Cortex of kidney (tissue), 1 donor: Measurements from ENCODE around the gene UBE2Q1.

ENCODE experiments used
- DNase-seq: peaks from one replicate; lab custom pipeline; 2025; lab: John Stamatoyannopoulos, UW

UBE2Q1 gene

DNA sequence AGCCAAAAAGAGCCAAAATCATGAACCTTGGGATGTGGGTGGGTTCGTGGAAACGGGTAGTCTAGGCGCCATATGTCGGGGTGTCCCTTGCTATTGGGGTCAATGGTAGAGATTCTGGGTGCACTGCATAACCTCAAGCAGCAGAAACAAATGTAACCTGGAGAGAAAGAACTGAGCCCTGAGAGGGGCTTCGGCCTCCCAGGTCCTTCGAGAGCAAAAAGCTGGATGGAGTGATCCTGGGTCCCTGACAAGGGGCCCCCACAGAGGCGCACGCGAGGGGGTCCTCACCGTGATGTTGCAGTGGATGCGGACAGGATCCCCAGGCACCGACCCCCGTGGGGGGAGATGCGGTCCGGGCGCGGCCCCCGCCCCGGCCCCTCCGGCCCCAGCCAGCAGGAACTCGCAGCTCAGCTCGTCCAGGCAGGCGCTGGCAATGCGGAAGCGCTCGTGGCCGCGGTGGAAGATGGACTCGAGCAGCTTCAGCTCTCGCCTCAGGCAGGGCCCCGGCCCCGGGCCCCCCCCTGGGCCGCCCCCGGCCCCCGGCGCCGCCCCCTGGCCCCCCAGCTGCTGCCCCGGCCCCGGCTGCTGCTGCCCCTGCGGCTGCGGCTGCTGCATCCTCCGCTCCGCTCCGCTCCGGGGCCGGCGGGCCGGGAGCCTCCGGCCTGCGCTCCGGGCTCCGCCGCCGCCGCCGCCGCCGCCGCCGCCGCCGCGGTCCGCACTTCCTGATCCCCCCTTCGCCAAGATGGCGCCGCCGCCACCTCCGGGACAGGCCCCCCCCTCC is at the start of gene UBE2Q1:
Gene UBE2Q1, minus strand, starts transcription at position 724 of the 781 bp plus-strand sequence. Its CDS starts 109 bp downstream, at position 615.
- no peak for DNase-seq

DNA sequence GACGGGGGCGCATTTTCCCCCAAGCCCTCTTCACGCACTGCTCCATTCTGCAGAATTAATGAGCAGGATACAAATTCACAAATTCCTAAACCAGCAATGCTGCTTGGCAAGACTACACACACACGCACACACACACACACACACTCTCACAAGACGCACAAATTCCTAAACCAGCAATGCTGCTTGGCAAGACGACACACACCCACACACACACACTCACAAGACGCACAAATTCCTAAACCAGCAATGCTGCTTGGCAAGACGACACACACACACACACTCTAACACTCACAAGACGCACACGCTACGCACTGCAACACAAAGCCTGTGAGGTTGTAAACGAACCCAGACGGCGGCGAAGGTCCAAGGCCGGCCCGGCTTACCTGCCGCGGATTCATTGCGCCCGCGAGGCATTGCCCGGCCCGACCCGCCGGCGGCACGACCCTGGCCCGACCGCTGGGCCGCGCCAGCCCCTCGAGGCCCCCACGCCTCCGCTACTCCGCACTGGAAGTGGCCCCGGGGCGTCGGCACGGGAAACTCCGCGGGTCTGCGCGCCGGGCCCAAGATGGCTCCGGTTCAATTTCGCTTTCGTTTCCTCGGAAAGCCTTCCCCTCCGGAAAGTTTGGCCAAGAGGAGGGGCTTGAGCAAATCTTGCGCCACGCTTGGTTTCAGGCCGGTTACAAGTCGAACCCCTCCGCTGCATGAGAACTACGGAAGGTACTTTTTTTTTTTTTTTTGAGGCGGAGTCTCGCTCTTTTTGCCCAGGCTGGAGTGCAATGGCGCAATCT is 49.3 kb upstream of the UBE2Q1 start, which contains the start of gene ADAR:
Gene ADAR, minus strand, starts transcription at position 578 of the 788 bp plus-strand sequence. Its CDS starts 180 bp downstream, at position 398.
- DNase-seq = no peak

DNA sequence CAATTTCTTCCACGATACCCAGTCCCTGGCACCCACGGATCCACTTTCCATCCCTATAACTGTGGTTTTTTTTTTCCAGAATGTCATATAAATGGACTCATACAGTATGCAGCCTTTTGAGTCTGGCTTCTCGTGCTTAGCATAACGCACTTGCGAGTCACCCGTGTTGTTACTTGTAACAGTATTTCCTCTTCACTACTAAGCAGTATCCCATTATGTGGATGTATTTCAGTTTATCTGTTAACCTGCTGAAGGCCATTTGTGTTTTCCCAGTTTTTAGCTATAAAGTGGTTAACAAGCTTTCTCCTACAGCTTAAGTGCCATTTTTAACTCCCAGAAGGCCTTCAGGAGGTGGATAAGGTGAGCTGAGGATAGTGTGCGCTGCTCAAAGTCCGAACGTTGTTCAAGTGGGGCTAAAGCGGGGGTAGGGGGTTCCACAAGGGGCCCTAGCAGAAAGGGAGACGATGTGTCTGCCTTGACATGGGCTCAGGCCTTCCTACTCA is 48.7 kb upstream of the UBE2Q1 start:
- no peak for DNase-seq

DNA sequence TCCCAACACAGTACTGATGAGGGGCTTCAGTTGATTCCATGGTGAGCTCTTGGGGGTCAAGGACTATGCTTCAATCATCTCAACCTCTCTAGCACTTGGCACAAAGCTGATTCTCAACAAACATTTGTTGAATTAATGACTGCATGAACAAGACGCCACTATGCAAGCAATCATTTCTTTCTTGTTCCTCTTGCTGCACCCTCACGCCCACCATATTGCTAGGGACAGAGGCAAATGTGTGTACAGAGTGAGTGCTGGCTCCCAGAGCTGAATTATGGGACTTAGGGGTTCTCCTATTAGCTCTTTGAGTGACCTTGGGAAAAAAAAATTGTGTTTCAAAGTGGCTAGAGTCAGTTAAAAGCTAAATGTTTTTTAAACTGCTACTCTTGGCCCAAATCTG is 47.1 kb upstream of the UBE2Q1 start:
- DNase-seq = no peak

DNA sequence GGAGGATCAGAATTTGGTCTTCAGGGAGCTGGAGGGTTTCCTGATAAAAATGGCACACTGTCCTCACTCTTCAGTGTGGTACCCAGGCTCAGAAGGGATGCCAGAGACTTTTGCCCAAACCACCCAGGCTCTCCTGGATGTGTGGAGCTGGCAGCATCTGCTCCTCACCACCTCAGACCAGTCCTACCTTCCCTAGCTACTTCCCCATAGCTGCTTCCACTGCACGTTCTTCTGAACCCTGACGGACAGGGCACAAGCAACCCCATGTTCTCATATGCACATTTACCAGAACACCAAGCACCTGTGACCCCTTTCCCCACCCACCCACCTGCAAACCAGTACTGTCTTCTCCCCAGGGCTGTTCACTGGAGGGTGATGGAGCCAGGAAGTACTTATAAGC is 44.9 kb upstream of the UBE2Q1 start:
- no peak for DNase-seq

DNA sequence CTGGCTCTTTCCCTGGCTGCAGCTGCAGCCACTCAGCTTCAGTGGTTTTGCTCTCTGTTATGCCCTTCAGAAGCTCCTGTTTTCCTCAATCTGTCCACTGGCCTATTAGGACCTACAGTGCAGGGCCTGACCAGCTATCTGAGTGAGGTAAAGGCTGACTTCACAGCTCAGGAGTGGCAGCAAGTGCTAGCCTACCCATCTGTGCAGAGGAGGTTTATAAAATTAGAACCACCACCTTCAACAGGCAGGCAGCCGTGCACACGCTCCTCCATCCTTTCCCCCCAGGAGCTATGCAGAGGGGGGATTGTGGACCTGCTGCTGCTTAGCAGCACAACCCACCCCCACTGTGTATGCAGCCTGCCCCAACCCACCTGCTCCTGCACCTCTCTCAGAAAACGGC is 41.2 kb upstream of the UBE2Q1 start:
- no peak for DNase-seq

DNA sequence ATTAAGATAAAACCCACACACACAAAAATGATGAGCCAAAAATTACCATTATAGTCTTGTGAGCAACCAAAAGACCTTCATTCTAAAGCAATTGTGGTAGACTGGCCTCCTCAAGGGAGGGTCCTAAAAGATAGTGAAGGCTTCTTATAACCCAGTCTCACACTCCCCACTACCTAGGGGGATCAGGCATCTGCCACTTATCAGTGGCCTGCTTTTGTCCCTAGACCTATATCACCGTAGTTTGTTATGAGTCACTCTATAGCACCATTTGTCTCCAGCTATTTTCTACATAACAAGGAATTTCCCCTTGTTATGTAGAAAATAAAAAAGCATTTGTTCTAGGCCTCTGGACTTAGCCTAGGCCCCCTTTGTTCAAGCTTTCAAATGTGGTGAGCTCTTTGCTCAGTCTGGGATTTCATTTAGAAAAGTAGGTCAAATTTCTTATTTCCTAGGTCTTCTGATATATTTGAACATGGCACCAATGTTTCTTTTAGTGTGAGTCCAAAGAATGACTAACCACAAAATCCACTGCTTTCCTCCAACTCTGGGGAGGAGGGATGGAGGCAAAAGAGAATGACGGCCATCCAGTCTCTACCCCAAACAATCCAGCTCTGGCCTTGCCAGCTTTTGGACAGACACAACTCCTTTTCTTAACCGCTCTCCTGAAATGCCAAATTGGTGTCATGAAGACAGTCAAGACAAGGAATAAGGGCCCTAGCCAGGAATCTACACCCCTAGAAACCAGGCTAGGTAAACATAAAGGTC is 40.6 kb upstream of the UBE2Q1 start:
- DNase-seq = no peak

DNA sequence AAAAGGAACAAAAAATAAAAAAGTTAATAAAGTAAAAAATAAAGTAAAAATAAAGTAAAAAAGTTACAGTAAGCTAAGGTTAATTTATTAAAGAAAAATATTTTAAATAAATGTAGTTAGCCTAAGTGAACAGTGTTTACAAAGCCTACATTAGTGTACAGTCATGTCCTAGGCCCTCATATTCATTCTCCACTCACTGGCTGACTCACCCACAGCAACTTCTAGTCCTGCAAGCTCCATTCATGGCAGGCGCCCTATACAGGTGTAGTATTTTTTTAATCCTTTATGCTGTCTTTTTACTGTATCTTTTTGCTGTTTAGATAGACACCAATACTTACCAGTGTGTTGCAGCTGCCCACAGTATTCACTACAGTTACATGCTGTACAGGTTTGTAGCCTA is 37.2 kb upstream of the UBE2Q1 start:
- no peak for DNase-seq

DNA sequence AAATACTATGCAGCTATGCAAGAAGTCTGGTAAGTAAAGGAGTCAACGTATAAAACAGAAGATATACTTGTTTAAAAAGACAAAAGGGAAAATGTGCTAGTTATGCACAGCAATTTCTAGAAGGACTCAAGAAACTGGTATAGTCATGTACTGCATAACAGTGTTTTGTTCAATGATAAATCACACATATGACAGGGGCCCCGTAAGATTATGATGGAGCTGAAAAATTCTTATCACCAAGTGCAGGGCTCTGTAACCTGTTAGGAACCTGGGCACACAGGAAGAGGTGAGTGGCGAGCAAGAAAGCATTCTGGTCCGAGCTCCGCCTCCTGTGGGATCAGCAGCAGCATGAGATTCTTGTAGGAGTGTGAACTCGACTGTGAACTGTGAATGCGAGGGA is 36.3 kb upstream of the UBE2Q1 start:
- DNase-seq = no peak

DNA sequence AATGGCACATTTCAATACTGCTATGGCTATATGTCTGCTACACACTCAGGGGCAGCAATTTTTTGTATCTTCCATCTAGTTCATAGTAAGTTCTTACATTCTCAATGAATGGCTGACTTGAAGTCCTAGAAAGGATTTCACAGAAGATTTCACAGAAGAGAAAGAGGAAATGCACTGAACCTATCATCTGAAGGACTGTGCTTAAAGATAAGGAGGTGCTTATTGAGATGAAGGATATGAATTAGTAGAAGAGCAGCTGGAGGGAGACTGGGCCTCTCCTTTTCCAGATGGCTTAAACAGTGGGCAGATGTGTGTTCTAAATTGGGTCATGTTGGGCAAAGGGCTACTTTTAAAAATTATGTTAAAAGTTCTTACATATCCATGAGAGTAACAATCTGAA is 34.9 kb upstream of the UBE2Q1 start:
- no peak for DNase-seq

DNA sequence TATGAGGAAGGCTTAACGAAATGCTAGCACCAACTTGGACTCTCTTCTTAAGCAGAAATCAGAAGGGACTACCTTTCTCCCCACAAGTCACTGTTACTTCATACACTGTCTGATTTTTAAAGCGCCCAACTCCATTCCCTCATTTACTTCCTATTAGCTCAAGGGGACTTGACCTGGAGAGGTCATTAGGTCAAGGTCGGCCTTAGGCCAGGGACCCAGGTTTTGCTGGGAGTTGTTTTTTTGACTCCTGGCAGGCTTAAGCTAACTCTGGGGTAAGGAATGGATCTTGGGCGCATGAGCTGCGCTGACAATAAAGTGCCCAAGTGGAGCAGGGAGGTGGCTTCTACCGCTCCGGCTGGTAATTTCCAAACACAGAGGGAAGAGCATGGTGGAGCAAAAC is 32.7 kb upstream of the UBE2Q1 start:
- no peak for DNase-seq

DNA sequence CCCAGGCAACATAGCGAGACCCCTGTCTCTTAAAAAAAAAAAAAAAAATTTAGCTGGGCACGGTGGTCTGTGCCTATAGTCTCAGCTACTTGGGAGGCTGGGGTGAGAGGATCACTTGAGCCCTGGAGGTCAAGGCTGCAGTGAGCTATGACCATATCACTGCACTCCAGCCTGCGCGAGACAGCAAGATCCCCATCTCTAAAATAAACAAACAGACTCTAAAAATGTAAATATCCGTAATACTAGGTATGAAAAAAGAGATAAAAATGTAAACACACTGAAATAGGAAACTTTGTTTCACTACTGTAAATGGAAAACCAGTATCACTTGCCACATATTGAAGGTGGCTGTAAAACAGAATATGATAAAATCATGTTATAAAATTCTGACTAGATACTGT is 32.3 kb upstream of the UBE2Q1 start:
- no peak for DNase-seq

DNA sequence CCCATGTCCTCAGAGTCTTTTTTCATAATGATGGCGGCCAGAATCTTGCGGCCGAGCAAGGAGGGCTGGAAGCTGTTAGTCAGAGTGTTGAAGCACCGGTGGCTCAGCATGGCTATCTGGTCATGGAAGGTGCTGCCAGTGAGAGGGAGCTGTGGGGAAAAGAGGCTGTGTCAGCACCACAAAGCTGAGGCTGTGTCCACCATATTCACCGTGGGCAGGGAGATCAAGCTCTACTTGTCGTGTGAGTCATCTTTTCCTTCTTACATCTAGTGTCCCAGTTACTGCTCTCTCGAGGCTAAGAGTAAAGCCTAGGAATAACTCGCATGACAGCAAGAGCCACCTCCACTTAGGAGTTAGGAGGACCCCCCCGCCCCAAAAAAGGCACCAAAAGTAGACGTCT is 31.3 kb upstream of the UBE2Q1 start:
- DNase-seq = no peak

DNA sequence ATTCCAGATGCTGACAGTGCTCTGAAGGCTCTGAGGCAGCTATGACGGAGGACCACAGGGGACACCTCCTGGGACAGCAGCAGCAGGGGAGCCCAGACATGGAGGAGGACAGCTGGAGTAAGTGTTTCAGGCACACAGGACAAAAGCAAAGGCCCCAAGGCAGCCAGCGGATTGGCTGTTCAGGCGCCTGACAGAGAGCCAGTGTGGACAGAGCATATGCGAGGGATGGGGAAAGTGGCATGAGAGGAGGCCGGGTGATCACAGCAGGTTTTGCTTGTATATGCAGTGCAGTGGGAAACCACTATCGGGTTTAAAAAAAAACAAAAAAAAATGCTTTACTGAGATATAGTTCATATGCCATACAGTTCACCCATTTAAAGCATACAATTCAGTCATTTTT is 28.2 kb upstream of the UBE2Q1 start:
- no peak for DNase-seq

DNA sequence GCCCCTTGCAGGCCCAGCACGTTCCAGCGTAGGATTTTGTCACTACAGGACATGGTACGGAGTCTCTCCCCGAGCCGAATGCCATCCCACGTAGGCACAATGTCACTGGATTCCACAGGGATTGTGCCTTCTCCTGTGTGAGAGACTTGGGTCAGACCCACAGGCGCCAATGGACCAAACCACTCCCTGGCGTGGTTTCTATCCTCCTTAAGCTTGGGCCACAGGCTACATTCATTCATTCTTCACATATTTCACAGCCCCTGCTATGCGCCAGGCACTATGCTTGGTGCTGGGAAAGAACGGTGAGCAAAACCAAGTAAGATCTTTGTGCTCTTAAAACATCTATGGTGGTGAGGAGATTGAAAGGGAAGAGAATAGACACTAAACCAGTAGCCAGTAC is 27.8 kb upstream of the UBE2Q1 start:
- DNase-seq = no peak

DNA sequence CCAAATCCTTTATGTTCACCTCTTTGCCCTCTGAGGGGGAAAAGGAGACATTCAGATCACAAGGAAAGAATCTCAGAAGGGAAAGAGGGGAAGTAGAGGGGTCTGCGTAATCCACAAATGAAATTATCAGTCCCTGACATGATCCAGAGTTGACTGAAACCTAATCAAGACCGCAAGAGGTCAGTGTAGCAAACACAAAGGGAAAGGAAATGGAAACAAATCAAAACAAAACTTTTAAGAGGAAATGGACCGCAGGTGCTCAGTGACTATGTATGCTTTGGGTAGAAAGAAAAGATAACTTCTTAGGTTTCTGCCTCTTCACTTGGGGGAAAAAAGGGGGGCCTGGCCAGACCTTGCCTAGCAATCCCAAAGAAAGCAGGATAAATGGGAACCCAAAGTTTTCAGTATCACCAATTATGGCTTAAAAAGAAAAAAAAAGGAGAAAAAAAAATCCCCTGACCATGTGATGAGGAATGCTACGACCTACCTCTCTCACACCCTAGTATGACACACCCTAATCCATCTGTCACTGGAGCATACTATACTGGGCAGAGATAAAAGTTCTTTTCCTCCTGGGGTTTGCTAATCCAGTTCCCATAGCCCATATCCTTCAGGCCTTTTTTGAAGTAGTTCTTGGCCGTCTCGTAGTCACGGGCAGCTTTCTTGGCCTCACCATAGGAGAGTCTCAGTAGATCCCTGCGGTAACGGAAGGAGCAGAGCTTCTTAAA is 26.0 kb upstream of the UBE2Q1 start:
- no peak for DNase-seq

DNA sequence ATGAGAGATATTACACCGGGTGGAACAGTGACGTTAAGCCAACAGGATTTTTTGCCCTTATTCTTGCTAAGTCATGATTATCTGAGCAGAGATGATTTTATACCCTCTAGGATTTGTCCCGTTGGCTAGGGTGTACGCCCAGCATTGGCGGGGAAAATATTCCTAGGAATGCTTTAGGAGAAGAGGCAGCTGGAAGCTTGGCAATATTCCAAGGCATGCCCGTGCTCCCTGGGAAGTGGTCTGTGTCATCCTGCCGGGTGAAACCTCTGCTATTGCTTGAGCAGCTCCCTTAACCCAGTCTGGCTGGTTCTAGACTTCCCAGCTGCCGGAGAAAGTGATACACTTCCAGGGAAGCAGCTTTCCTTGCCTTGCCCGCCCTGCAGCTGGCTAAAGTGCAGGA is 25.3 kb upstream of the UBE2Q1 start:
- DNase-seq = no peak

DNA sequence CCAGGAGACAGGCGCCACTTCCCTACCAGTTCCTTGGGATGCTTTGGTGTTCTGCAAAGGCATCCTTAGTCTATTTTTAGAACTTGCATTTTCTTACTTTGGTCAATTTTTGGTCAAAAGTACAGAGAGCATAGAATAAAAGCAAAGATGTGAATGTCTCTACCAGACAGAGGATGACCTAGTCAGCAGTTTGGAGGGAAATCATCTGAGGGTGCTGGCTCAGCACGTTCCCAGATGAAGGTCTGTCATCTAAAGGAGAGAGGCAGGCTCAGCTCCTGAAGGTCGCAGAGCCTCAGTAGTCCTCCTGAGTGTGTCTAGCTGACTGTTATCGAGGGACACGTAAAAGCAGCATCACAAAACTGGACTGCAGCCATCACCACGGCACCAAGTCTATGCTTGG is 24.4 kb upstream of the UBE2Q1 start:
- no peak for DNase-seq

DNA sequence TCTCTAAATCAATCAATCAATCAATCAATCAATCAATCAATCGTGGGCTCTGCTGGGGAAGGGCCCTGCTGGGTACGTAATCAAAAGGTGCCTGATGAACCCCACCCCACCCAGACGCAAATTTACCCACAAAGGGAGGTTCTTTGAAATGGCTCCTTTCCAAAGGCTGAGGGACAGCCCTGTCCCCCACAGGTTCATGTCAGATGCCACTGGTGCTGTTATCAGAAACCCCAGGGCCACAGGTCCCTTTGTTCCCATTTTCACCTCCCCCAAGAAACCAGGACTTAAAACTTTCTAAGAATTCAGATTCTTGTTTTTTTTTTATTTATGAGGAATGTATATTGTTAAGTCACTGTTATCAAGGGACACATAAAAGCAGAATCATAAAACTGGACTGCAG is 23.3 kb upstream of the UBE2Q1 start:
- DNase-seq = no peak

DNA sequence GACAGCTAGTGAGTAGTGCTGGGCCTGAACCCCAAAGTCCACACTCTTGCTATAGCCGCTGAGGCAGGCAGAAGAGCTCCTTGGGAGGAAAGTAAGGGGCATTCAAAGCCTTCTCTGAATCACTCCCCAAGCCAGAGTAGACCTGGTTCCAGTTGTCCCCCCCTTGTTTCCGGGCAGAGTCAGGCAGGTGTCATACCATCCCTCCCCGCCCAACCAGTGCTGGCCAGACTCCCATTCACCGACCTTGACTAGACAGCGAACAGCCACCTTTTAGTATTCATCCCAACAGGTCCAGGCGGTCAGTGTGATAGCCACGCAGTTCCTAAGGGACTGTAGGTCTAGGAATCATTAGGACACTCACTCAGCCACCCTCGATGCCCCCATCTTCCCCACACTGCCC is 20.9 kb upstream of the UBE2Q1 start:
- DNase-seq = no peak

DNA sequence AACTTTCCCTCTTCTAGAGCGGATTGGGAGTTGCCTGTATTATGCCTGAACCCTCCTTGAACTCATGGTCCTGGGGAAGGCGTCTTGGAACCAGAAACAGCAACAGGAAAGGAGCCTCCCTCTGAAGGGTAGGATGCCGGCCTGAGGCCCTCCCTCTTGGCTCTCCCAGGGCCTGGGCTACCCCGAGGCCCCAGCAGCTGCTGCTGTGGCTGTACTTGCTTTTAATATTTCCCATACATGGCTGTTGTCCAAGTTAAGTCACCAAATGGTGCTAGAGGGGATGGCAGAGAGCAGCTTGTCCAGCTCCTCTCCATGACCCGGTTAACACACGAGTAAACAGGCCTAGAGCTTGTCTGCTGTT is 19.6 kb upstream of the UBE2Q1 start:
- no peak for DNase-seq
